GDM1 (cell line): ENCODE measurements around the gene MS4A6A.
"Not testable (repeated sequence)": the region's sequence is repeated elsewhere in the genome, so short reads cannot be mapped to it uniquely, and the experiment has no call there.

Experiments used
- DNase-seq: peaks from one replicate; lab custom pipeline; 2025; lab: John Stamatoyannopoulos, UW

The MS4A6A gene

GRCh38 chr11:60182541-60183330 is at the start of gene MS4A6A:
Gene MS4A6A, minus strand, starts transcription at chr11:60183083. Its CDS starts 1,356 bp downstream, at chr11:60181727.
- DNase-seq, result no peak

GRCh38 chr11:60230681-60231080 is 47.8 kb upstream of the MS4A6A start:
- DNase-seq, result no peak

GRCh38 chr11:60222141-60222540 is 39.3 kb upstream of the MS4A6A start:
- no peak for DNase-seq

GRCh38 chr11:60221692-60222091 is 38.8 kb upstream of the MS4A6A start:
- no peak for DNase-seq

GRCh38 chr11:60221181-60221580 is 38.3 kb upstream of the MS4A6A start:
- no peak for DNase-seq

- no peak for DNase-seq
These were observed 31.5 kb upstream of the MS4A6A start for GRCh38 chr11:60214386-60214785.

- DNase-seq, result no peak
These were observed 28.3 kb upstream of the MS4A6A start for GRCh38 chr11:60211206-60211605.

GRCh38 chr11:60209977-60210376 is 27.1 kb upstream of the MS4A6A start:
- DNase-seq, result no peak

- DNase-seq, result no peak
These were observed 26.1 kb upstream of the MS4A6A start for GRCh38 chr11:60208951-60209350.

- no peak for DNase-seq
These were observed 25.4 kb upstream of the MS4A6A start for GRCh38 chr11:60208146-60208895.

- DNase-seq, result no peak
These were observed 23.7 kb upstream of the MS4A6A start for GRCh38 chr11:60206616-60207015.

- no peak for DNase-seq
These were observed 22.0 kb upstream of the MS4A6A start for GRCh38 chr11:60204922-60205321.

GRCh38 chr11:60201334-60201733 is 18.5 kb upstream of the MS4A6A start:
- not testable (repeated sequence) for DNase-seq

GRCh38 chr11:60197442-60197841 is 14.6 kb upstream of the MS4A6A start:
- DNase-seq, result no peak

GRCh38 chr11:60195923-60196368 is 13.1 kb upstream of the MS4A6A start:
- DNase-seq, result no peak

GRCh38 chr11:60194511-60194910 is 11.6 kb upstream of the MS4A6A start:
- no peak for DNase-seq

GRCh38 chr11:60193687-60194433 is 11.0 kb upstream of the MS4A6A start:
- peak; percentile 30 for DNase-seq

GRCh38 chr11:60192564-60192963 is 9.7 kb upstream of the MS4A6A start:
- not testable (repeated sequence) for DNase-seq

GRCh38 chr11:60188481-60188880 is 5.6 kb upstream of the MS4A6A start:
- peak; percentile 23 for DNase-seq

- not testable (repeated sequence) for DNase-seq
These were observed 3.2 kb upstream of the MS4A6A start for GRCh38 chr11:60186128-60186527.

GRCh38 chr11:60185512-60185827 is 2.6 kb upstream of the MS4A6A start:
- DNase-seq, result not testable (repeated sequence)

GRCh38 chr11:60184824-60185511 is 2.1 kb upstream of the MS4A6A start:
- no peak for DNase-seq
